GM23338 (cell line): ENCODE measurements around the gene RPIA. TPM values are rescaled to one million over a fixed set of nuclear protein-coding genes. Genes with fewer than 3 reads are reported as not detected.

Source experiments
- ATAC-seq: fragments of 200-7000 bp; cut with Tn5 transposase; 3 replicates; pipeline ENCODE4 v1.9.1; 2020
- DNase-seq: peaks from one replicate; pipeline ENCODE4 v3.0.0-alpha.2; 2015; ENCODE audit warnings: low spot score
- H2AFZ ChIP-seq: fragments of 200-600 bp; sonication (generic); 2 replicates; pipeline ENCODE4 v1.8.0; 2016; ENCODE audit warnings: antibody characterized with exemption, mild to moderate bottlenecking, moderate library complexity
- H3F3A ChIP-seq: fragments of 200-600 bp; sonication (generic); replicated peaks from 2 replicates; pipeline ENCODE4 v1.8.0; 2017; ENCODE audit warnings: antibody characterized with exemption, mixed run types, low read depth
- H3K27ac ChIP-seq: fragments of 200-600 bp; sonication (generic); 2 replicates; pipeline ENCODE4 v1.6.1; 2016; ENCODE audit warnings: low read depth
- H3K27me3 ChIP-seq: fragments of 200-600 bp; sonication (generic); 2 replicates; pipeline ENCODE4 v1.8.0; 2016; ENCODE audit warnings: mild to moderate bottlenecking, mixed run types, moderate library complexity; ENCODE audit not compliant: insufficient read depth
- H3K36me3 ChIP-seq: fragments of 200-600 bp; sonication (generic); 2 replicates; pipeline ENCODE4 v1.8.0; 2016; ENCODE audit warnings: mild to moderate bottlenecking; ENCODE audit not compliant: insufficient read depth
- H3K4me1 ChIP-seq: fragments of 200-600 bp; sonication (generic); 2 replicates; pipeline ENCODE4 v1.8.0; 2016; ENCODE audit warnings: mild to moderate bottlenecking, moderate library complexity; ENCODE audit not compliant: insufficient read depth
- H3K4me2 ChIP-seq: fragments of 200-600 bp; sonication (generic); 2 replicates; pipeline ENCODE4 v1.7.1; 2017; ENCODE audit warnings: mixed run types
- H3K4me3 ChIP-seq: fragments of 200-600 bp; sonication (generic); 2 replicates; pipeline ENCODE4 v1.6.1; 2016; ENCODE audit warnings: mixed run types
- H3K79me2 ChIP-seq: fragments of 200-600 bp; sonication (generic); replicated peaks from 2 replicates; pipeline ENCODE4 v1.8.0; 2017; ENCODE audit warnings: mild to moderate bottlenecking; ENCODE audit not compliant: insufficient read depth
- H3K9me2 ChIP-seq: fragments of 200-600 bp; sonication (generic); 2 replicates; pipeline ENCODE4 v1.8.0; 2017; ENCODE audit not compliant: insufficient read depth
- H4K20me1 ChIP-seq: fragments of 200-600 bp; sonication (generic); replicated peaks from 2 replicates; pipeline ENCODE4 v1.8.0; 2017; ENCODE audit warnings: mild to moderate bottlenecking; ENCODE audit not compliant: insufficient read depth
- H3K27ac Mint-ChIP-seq: 2 replicates; pipeline ENCODE4 v1.8.0; 2020; ENCODE audit warnings: inconsistent platforms, mild to moderate bottlenecking, moderate library complexity, mixed read lengths
- H3K27me3 Mint-ChIP-seq: 3 replicates; pipeline ENCODE4 v1.8.0; 2022; ENCODE audit warnings: low read depth, mild to moderate bottlenecking, moderate library complexity, mixed read lengths, inconsistent platforms; ENCODE audit not compliant: insufficient read depth, poor library complexity
- H3K36me3 Mint-ChIP-seq: 3 replicates; pipeline ENCODE4 v1.8.0; 2021; ENCODE audit warnings: low read depth, mild to moderate bottlenecking, inconsistent platforms, moderate library complexity, mixed read lengths
- H3K4me1 Mint-ChIP-seq: 3 replicates; pipeline ENCODE4 v1.8.0; 2020; ENCODE audit warnings: mild to moderate bottlenecking, inconsistent platforms, mixed read lengths
- H3K4me3 Mint-ChIP-seq: 3 replicates; pipeline ENCODE4 v1.8.0; 2021; ENCODE audit warnings: moderate library complexity, mild to moderate bottlenecking, inconsistent platforms, mixed read lengths
- H3K9me3 Mint-ChIP-seq: 3 replicates; pipeline ENCODE4 v1.8.0; 2020; ENCODE audit warnings: moderate library complexity, mild to moderate bottlenecking, inconsistent platforms, mixed read lengths
- JUNB ChIP-seq: IDR thresholded peaks from one replicate; pipeline ENCODE4 v1.6.1; 2016; ENCODE audit warnings: antibody characterized with exemption; ENCODE audit not compliant: unreplicated experiment
- ZNF331 ChIP-seq: fragments of 250-450 bp; sonication (Bioruptor Pico); IDR thresholded peaks from 2 replicates; pipeline ENCODE4 v1.5.0; 2020; ENCODE audit warnings: low read depth, mild to moderate bottlenecking, moderate library complexity
- polyA plus RNA-seq: library from polyadenylated mRNA; unstranded; fragments of >200 nt; fragmentation: Nextera tagmentation; extraction: Ambion mirVana; gene quantifications from 2 replicates; pipeline ENCODE4 v1.2.1, GENCODE V29; 2016
- total RNA-seq: library from RNA; depleted of rRNA; stranded (reverse); fragments of >200 nt; shearing (Covaris generic); gene quantifications from 2 replicates; pipeline ENCODE4 v1.2.3, GENCODE V29; 2014
- TF ChIP-seq, protein P1 (sequence below): fragments of 250-450 bp; sonication (Bioruptor Pico); IDR thresholded peaks from 2 replicates; pipeline ENCODE4 v1.5.0; 2020; ENCODE audit warnings: mild to moderate bottlenecking, moderate library complexity
- TF ChIP-seq, protein P2 (sequence below): IDR thresholded peaks from one replicate; pipeline ENCODE4 v1.6.1; 2018; ENCODE audit warnings: antibody characterized with exemption; ENCODE audit not compliant: unreplicated experiment
- TF ChIP-seq, protein P3 (sequence below), 2 experiments: fragments of 200-600 bp in 1 of 2; sonication (generic) in 1 of 2; conservative IDR thresholded peaks; 2 replicates each; pipeline versions ENCODE4 v1.5.1 to v1.6.1; 2016 to 2017; ENCODE audit warnings: antibody characterized with exemption in 2 of 2, low read depth in 2 of 2, mild to moderate bottlenecking in 2 of 2, moderate library complexity in 1 of 2

Gene RPIA
- total and polyA plus RNA-seq, 2 experiments from 2014 or later, result 18.8 to 22.5 TPM

DNA sequence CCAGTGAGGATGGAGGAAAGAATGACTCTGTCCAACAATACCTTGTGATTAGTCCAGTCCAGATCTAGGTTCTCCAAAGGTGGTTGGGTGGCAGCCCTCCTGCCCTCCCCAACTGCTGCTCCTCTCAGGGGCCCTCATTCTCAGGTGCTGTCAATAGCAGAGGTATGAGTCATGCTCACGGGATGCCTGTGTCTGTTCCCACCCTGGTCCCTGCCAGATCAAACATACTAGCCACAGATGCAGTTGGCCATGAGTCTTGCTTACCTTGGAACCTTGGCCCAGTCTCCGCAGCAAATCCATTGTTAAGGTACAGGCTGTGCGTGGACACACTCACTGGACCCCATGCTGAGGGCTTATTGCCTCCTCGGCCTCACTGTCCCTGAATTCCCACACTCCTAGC lies 24.9 kb upstream of the RPIA start (continued):
- TF ChIP-seq, protein P1, sequence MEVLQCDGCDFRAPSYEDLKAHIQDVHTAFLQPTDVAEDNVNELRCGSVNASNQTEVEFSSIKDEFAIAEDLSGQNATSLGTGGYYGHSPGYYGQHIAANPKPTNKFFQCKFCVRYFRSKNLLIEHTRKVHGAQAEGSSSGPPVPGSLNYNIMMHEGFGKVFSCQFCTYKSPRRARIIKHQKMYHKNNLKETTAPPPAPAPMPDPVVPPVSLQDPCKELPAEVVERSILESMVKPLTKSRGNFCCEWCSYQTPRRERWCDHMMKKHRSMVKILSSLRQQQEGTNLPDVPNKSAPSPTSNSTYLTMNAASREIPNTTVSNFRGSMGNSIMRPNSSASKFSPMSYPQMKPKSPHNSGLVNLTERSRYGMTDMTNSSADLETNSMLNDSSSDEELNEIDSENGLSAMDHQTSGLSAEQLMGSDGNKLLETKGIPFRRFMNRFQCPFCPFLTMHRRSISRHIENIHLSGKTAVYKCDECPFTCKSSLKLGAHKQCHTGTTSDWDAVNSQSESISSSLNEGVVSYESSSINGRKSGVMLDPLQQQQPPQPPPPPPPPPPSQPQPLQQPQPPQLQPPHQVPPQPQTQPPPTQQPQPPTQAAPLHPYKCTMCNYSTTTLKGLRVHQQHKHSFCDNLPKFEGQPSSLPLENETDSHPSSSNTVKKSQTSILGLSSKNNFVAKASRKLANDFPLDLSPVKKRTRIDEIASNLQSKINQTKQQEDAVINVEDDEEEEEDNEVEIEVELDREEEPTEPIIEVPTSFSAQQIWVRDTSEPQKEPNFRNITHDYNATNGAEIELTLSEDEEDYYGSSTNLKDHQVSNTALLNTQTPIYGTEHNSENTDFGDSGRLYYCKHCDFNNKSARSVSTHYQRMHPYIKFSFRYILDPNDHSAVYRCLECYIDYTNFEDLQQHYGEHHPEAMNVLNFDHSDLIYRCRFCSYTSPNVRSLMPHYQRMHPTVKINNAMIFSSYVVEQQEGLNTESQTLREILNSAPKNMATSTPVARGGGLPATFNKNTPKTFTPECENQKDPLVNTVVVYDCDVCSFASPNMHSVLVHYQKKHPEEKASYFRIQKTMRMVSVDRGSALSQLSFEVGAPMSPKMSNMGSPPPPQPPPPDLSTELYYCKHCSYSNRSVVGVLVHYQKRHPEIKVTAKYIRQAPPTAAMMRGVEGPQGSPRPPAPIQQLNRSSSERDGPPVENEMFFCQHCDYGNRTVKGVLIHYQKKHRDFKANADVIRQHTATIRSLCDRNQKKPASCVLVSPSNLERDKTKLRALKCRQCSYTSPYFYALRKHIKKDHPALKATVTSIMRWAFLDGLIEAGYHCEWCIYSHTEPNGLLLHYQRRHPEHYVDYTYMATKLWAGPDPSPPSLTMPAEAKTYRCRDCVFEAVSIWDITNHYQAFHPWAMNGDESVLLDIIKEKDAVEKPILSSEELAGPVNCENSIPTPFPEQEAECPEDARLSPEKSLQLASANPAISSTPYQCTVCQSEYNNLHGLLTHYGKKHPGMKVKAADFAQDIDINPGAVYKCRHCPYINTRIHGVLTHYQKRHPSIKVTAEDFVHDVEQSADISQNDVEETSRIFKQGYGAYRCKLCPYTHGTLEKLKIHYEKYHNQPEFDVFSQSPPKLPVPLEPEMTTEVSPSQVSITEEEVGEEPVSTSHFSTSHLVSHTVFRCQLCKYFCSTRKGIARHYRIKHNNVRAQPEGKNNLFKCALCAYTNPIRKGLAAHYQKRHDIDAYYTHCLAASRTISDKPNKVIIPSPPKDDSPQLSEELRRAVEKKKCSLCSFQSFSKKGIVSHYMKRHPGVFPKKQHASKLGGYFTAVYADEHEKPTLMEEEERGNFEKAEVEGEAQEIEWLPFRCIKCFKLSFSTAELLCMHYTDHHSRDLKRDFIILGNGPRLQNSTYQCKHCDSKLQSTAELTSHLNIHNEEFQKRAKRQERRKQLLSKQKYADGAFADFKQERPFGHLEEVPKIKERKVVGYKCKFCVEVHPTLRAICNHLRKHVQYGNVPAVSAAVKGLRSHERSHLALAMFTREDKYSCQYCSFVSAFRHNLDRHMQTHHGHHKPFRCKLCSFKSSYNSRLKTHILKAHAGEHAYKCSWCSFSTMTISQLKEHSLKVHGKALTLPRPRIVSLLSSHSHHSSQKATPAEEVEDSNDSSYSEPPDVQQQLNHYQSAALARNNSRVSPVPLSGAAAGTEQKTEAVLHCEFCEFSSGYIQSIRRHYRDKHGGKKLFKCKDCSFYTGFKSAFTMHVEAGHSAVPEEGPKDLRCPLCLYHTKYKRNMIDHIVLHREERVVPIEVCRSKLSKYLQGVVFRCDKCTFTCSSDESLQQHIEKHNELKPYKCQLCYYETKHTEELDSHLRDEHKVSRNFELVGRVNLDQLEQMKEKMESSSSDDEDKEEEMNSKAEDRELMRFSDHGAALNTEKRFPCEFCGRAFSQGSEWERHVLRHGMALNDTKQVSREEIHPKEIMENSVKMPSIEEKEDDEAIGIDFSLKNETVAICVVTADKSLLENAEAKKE (CRISPR knock-in tag), result no peak
- TF ChIP-seq ZNF331 (CRISPR knock-in tag), result no peak
- TF ChIP-seq, protein P2, sequence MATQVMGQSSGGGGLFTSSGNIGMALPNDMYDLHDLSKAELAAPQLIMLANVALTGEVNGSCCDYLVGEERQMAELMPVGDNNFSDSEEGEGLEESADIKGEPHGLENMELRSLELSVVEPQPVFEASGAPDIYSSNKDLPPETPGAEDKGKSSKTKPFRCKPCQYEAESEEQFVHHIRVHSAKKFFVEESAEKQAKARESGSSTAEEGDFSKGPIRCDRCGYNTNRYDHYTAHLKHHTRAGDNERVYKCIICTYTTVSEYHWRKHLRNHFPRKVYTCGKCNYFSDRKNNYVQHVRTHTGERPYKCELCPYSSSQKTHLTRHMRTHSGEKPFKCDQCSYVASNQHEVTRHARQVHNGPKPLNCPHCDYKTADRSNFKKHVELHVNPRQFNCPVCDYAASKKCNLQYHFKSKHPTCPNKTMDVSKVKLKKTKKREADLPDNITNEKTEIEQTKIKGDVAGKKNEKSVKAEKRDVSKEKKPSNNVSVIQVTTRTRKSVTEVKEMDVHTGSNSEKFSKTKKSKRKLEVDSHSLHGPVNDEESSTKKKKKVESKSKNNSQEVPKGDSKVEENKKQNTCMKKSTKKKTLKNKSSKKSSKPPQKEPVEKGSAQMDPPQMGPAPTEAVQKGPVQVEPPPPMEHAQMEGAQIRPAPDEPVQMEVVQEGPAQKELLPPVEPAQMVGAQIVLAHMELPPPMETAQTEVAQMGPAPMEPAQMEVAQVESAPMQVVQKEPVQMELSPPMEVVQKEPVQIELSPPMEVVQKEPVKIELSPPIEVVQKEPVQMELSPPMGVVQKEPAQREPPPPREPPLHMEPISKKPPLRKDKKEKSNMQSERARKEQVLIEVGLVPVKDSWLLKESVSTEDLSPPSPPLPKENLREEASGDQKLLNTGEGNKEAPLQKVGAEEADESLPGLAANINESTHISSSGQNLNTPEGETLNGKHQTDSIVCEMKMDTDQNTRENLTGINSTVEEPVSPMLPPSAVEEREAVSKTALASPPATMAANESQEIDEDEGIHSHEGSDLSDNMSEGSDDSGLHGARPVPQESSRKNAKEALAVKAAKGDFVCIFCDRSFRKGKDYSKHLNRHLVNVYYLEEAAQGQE, result no peak

DNA sequence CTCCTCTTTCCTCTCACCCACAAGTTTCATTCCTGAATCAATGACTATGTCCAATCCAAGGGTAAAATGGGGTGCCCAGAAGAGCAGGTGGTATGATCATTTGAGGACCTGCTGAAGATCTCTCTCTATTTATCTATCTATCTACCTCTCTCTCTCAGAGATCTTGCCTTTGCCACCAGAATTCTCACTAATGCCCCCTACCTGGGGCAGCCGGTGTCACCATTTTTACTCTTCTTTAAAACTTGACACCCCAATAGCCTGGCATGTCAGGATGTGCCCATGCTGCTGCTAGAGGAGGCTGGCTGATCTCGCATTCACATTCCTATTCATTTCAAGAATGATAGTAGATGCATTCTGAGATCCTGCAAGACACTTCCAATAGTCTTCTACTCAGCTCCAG lies 24.3 kb upstream of the RPIA start:
- no peaks in the 10 kb centered on the region for H3K27me3 ChIP-seq
- no peak overlapping the region for H3K4me2 ChIP-seq
- no peak overlapping the region for H3K27ac ChIP-seq
- H3K4me3 ChIP-seq, result no peak overlapping the region
- Mint-ChIP-seq H3K27me3 (no peaks in the 10 kb centered on the region), H3K4me3 (no peak overlapping the region), H3K27ac (no peak overlapping the region), H3K4me1 (peaks cover 3% of the 10 kb centered on the region; the same call in 1 of the 3 replicates), H3K9me3 (0 out of 3 replicates have a peak, but pooled peaks cover 3% of the 10 kb centered on the region), H3K36me3 (no peaks in the 10 kb centered on the region)
- DNase-seq (peak; percentile 40), ATAC-seq (peak; percentile 39; the same call in 1 of the 3 replicates)
- no peaks in the 10 kb centered on the region for H3F3A ChIP-seq
- no peaks in the 10 kb centered on the region for H4K20me1 ChIP-seq
- H3K36me3 ChIP-seq, result no peaks in the 10 kb centered on the region
- no peaks in the 10 kb centered on the region for H3K4me1 ChIP-seq
- 0 out of 2 replicates have a peak, but pooled peaks cover 15% of the 10 kb centered on the region for H3K9me2 ChIP-seq
- H2AFZ ChIP-seq, result no peak overlapping the region
- no peaks in the 10 kb centered on the region for H3K79me2 ChIP-seq
- TF ChIP-seq, protein P3, sequence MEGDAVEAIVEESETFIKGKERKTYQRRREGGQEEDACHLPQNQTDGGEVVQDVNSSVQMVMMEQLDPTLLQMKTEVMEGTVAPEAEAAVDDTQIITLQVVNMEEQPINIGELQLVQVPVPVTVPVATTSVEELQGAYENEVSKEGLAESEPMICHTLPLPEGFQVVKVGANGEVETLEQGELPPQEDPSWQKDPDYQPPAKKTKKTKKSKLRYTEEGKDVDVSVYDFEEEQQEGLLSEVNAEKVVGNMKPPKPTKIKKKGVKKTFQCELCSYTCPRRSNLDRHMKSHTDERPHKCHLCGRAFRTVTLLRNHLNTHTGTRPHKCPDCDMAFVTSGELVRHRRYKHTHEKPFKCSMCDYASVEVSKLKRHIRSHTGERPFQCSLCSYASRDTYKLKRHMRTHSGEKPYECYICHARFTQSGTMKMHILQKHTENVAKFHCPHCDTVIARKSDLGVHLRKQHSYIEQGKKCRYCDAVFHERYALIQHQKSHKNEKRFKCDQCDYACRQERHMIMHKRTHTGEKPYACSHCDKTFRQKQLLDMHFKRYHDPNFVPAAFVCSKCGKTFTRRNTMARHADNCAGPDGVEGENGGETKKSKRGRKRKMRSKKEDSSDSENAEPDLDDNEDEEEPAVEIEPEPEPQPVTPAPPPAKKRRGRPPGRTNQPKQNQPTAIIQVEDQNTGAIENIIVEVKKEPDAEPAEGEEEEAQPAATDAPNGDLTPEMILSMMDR (conservative IDR thresholded peaks at IDR 0.05; ENCODE audit: low read depth in 2 of 2), result peak; percentile 32 to 37; a peak in 3 of 4 replicates
- TF ChIP-seq JUNB, result no peak
